ENCODE measurements around the gene RALA.

Gene RALA

DNA sequence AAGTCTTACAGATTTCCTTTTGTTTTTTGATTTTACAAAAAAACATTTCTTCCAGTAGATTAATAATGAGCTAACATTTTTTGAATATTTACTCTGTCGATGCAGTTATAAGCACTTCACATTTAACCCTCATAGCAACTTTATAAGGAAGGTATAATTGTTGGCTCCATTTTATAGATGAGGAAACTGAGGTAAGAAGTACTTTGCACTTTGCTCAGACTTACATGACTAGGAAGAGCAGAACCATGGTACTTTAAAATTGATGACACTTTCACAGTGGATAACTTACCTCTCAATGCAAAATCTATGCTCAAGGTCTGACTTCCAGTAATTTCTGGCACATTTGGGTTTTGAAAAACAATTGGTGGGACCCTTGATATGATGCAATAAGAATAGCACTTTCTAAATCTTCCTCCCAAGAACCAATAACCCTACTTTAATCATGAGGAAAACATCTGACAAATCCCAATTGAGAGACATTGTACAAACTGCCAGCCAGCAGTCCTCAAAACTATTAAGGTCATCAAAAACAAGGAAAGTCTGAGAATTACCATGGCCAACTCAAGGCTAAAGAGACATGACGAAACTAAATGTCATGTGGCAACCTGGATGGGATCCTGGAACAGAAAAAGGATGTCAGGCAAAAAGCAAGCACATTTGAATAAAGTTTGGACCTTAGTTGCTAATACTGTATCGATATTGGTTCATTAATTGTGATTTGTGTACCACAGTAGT, 72.6 kb downstream of the RALA start:
- Mint-ChIP-seq H3K27me3 (ENCODE audit: low read depth, poor library complexity) (no peaks in the 10 kb centered on the region), H3K9me3 (no peaks in the 10 kb centered on the region), H3K4me3 (no peak overlapping the region), H3K27ac (no peak overlapping the region), H3K36me3 (ENCODE audit: low read depth) (peaks cover 74% of the 10 kb centered on the region), H3K4me1 (no peaks in the 10 kb centered on the region)
- no peak for DNase-seq
- TF ChIP-seq, protein P1, sequence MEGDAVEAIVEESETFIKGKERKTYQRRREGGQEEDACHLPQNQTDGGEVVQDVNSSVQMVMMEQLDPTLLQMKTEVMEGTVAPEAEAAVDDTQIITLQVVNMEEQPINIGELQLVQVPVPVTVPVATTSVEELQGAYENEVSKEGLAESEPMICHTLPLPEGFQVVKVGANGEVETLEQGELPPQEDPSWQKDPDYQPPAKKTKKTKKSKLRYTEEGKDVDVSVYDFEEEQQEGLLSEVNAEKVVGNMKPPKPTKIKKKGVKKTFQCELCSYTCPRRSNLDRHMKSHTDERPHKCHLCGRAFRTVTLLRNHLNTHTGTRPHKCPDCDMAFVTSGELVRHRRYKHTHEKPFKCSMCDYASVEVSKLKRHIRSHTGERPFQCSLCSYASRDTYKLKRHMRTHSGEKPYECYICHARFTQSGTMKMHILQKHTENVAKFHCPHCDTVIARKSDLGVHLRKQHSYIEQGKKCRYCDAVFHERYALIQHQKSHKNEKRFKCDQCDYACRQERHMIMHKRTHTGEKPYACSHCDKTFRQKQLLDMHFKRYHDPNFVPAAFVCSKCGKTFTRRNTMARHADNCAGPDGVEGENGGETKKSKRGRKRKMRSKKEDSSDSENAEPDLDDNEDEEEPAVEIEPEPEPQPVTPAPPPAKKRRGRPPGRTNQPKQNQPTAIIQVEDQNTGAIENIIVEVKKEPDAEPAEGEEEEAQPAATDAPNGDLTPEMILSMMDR (IDR thresholded peaks at IDR 0.05) = no peak

DNA sequence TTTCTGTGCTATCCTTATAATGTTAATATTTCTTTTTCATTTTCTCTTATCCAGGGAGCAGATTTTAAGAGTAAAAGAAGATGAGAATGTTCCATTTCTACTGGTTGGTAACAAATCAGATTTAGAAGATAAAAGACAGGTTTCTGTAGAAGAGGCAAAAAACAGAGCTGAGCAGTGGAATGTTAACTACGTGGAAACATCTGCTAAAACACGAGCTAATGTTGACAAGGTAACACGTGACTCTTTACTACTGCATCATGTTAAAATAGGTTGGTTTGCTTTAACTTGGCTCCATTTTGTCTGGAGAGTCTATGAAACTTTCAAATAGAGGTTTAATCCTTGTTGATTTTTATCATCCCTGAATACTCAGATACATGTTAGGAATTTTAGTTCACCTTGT, 73.3 kb downstream of the RALA start:
- no peaks in the 10 kb centered on the region for H3K4me1 Mint-ChIP-seq
- H3K9me3 Mint-ChIP-seq = no peaks in the 10 kb centered on the region
- TF ChIP-seq, protein P1 (IDR thresholded peaks at IDR 0.05) = no peak
- no peak for DNase-seq
- H3K36me3 Mint-ChIP-seq (ENCODE audit: low read depth) = peaks cover 74% of the 10 kb centered on the region
- no peaks in the 10 kb centered on the region for H3K27me3 Mint-ChIP-seq (ENCODE audit: low read depth, poor library complexity)
- H3K27ac Mint-ChIP-seq = no peak overlapping the region
- no peak overlapping the region for H3K4me3 Mint-ChIP-seq

DNA sequence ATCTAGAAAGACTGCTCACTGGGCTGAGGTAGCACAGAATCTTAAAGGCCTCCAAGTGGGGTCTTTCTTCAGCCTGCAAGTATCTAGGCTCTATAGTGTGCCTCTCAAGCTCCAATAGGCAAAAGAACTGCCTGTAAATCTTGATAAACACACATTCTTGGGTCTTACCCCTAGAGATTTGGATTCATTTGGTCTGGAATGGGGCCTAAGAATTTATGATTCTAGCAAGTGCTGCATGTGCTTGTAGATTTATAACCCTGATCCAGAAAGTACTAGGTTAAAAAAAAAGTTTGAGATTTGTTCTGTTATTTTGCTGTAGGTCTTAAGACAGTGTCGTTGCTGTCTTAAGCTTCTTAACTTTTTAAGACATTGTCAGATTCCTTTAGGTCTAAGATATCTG, 74.1 kb downstream of the RALA start:
- no peak for DNase-seq
- Mint-ChIP-seq H3K36me3 (ENCODE audit: low read depth) (peaks cover 71% of the 10 kb centered on the region), H3K9me3 (no peaks in the 10 kb centered on the region), H3K4me3 (no peak overlapping the region), H3K27me3 (ENCODE audit: low read depth, poor library complexity) (no peaks in the 10 kb centered on the region), H3K4me1 (no peaks in the 10 kb centered on the region), H3K27ac (peak overlapping the region; percentile 63)
- TF ChIP-seq, protein P1 (IDR thresholded peaks at IDR 0.05) = no peak

DNA sequence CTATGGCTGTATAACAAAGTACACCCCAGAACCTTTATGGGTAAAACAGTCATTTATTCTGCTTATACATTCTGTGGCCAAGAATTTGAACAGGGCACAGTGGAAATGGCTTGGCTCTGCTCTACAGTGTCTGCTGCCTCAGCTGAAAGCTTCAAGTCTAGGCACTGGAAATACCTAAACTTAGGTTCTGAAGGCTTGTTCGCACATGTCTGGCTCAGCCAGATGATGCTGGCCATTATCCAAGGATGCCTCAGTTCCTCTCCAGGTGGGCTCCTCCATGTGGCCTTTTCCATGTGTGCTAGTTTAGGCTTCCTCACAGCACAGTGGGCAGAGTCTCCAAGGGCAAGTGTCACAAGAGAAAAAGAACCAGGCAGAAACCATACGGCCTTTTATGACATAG, 76.8 kb downstream of the RALA start:
- no peaks in the 10 kb centered on the region for H3K27me3 Mint-ChIP-seq (ENCODE audit: low read depth, poor library complexity)
- TF ChIP-seq, protein P1 (IDR thresholded peaks at IDR 0.05) = no peak
- H3K27ac Mint-ChIP-seq = no peak overlapping the region
- H3K36me3 Mint-ChIP-seq (ENCODE audit: low read depth) = peaks cover 69% of the 10 kb centered on the region
- no peak overlapping the region for H3K4me3 Mint-ChIP-seq
- no peaks in the 10 kb centered on the region for H3K4me1 Mint-ChIP-seq
- no peak for DNase-seq
- H3K9me3 Mint-ChIP-seq = no peaks in the 10 kb centered on the region

DNA sequence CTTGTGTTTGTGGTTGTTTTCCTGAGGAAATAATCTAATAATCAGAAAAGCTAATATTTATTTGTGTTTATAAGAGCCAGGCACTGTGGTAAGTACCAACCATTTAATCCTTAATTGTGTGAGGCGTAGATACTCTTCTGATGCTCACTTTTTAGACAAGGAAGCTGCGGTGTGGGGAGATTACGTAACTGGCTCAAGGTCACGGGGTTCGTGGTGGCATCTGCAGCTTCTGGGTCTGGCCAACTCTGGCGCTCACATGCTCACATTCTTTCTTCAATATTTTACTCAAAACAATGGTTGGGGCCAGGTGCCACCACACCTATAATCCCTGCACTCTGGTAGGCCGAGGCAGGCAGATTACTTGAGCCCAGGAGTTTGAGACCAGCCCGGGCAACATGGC, 77.6 kb downstream of the RALA start:
- TF ChIP-seq, protein P1 (IDR thresholded peaks at IDR 0.05) = no peak
- Mint-ChIP-seq H3K27me3 (ENCODE audit: low read depth, poor library complexity) (no peaks in the 10 kb centered on the region), H3K9me3 (no peaks in the 10 kb centered on the region), H3K4me3 (no peak overlapping the region), H3K27ac (no peak overlapping the region), H3K4me1 (no peaks in the 10 kb centered on the region), H3K36me3 (ENCODE audit: low read depth) (peaks cover 72% of the 10 kb centered on the region)
- DNase-seq = no peak

DNA sequence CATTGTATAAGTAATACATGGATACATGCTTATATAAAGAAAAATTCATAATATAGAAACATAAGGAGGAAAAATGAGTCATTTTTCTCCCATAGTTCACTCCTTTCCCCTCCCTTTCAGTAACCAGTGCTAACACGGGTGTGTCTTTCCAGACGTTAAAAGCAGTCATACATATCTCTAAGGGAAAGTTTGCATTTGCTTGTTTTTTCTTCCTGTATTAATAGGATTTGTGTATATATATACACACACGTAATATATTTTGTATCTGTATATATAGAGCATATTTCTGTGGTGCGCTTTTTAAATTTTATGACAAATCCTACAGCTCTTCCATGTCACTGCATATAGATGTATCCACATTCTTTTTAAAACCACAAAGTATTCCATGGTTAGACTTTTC, 78.8 kb downstream of the RALA start:
- Mint-ChIP-seq H3K4me1 (no peaks in the 10 kb centered on the region), H3K27me3 (ENCODE audit: low read depth, poor library complexity) (no peaks in the 10 kb centered on the region), H3K27ac (no peak overlapping the region)

More for the DNA sequence above, 78.8 kb downstream of the RALA start:
- H3K4me3 Mint-ChIP-seq = no peak overlapping the region
- TF ChIP-seq, protein P1 (IDR thresholded peaks at IDR 0.05) = no peak
- peaks cover 68% of the 10 kb centered on the region for H3K36me3 Mint-ChIP-seq (ENCODE audit: low read depth)
- H3K9me3 Mint-ChIP-seq = no peaks in the 10 kb centered on the region
- DNase-seq = no peak
